Ascending aorta (tissue), 2 donors: ENCODE results near the gene CNKSR3. TPM values are rescaled to one million over a fixed set of nuclear protein-coding genes. Genes with fewer than 3 reads are reported as not detected.

Experiments
- DNase-seq, 2 donors: peaks; one replicate each; pipeline ENCODE4 v3.0.0-alpha.2; 2019; ENCODE audit warnings: low spot score in 2 of 2
- H3K27ac ChIP-seq, 2 donors: fragments of 200-600 bp; sonication (generic); one replicate each; pipeline ENCODE4 v1.5.1; 2016 to 2017; ENCODE audit warnings: mild to moderate bottlenecking in 1 of 2
- H3K27me3 ChIP-seq: fragments of 200-600 bp; sonication (generic); one replicate; pipeline ENCODE4 v1.5.1; 2017
- H3K36me3 ChIP-seq, 2 donors: fragments of 200-600 bp; sonication (generic); one replicate each; pipeline ENCODE4 v1.5.1; 2016
- H3K4me1 ChIP-seq, 2 donors: fragments of 200-600 bp; sonication (generic); one replicate each; pipeline ENCODE4 v1.5.1; 2016 to 2017; ENCODE audit warnings: mild to moderate bottlenecking in 1 of 2
- H3K4me3 ChIP-seq, 2 donors: fragments of 200-600 bp; sonication (generic); one replicate each; pipeline ENCODE4 v1.5.1; 2016 to 2017; ENCODE audit warnings: mild to moderate bottlenecking in 1 of 2
- H3K9me3 ChIP-seq, 2 donors: fragments of 200-600 bp; sonication (generic); one replicate each; pipeline ENCODE4 v1.5.1; 2016
- CTCF ChIP-seq, 3 experiments: fragments of 200-600 bp in 2 of 3; fragments of 450-650 bp in 1 of 3; sonication (generic) in 2 of 3; IDR thresholded peaks; one replicate each; pipeline ENCODE4 v1.5.1; 2016 to 2019; ENCODE audit warnings: antibody characterized with exemption in 3 of 3, mild to moderate bottlenecking in 1 of 3, moderate library complexity in 1 of 3
- intact Hi-C: fragments of 100-400 bp; cut with DNase I; formaldehyde crosslinking; loops from one replicate; pipeline ENCODE4 v1.15.1; 2023
- total RNA-seq: library from RNA; depleted of rRNA; stranded (reverse); fragments of >200 nt; gene quantifications from one replicate; pipeline ENCODE4 v1.1.0, GENCODE V29; 2016

The CNKSR3 gene
- total RNA-seq, 1 donor from 2014 or later = 9.7 TPM

GRCh38 chr6:154435400-154435945 lies 75.0 kb downstream of the CNKSR3 start:
- peaks cover 0 to 28% of the 10 kb centered on the region in 2 donors for H3K4me1 ChIP-seq

GRCh38 chr6:154434662-154435061 lies 75.8 kb downstream of the CNKSR3 start:
- no peaks in the 10 kb centered on the region for H3K9me3 ChIP-seq
- peak overlapping the region in 1 of 2 donors; percentile 24 for H3K27ac ChIP-seq
- TF ChIP-seq CTCF (IDR thresholded peaks at IDR 0.05) = no peak
- DNase-seq = no peak
- no peak overlapping the region for H3K4me3 ChIP-seq
- intact Hi-C loops = no loop called here
- peaks cover 0 to 28% of the 10 kb centered on the region in 2 donors for H3K4me1 ChIP-seq
- H3K36me3 ChIP-seq = peaks cover 0 to 10% of the 10 kb centered on the region in 2 donors
- H3K27me3 ChIP-seq = no peaks in the 10 kb centered on the region

More at GRCh38 chr6:154435400-154435945, 75.0 kb downstream of the CNKSR3 start:
- no peaks in the 10 kb centered on the region for H3K27me3 ChIP-seq
- peaks cover 0 to 6% of the 10 kb centered on the region in 2 donors for H3K36me3 ChIP-seq
- intact Hi-C loops = no loop called here
- no peak overlapping the region for H3K4me3 ChIP-seq
- H3K9me3 ChIP-seq = no peaks in the 10 kb centered on the region
- no peak for TF ChIP-seq CTCF (IDR thresholded peaks at IDR 0.05)
- H3K27ac ChIP-seq = peak overlapping the region; percentile 24 to 37
- no peak for DNase-seq

- Histone ChIP-seq H3K9me3 (no peaks in the 10 kb centered on the region), H3K27ac (peak overlapping the region; percentile 76 to 78), H3K27me3 (no peaks in the 10 kb centered on the region), H3K4me3 (no peak overlapping the region), H3K4me1 (peaks cover 0 to 21% of the 10 kb centered on the region in 2 donors), H3K36me3 (peaks cover 0 to 19% of the 10 kb centered on the region in 2 donors)
- TF ChIP-seq CTCF (IDR thresholded peaks at IDR 0.05) = no peak
- intact Hi-C loops = loop anchor here (2.0 kb wide), 1 partner anchor 23 kb away; no protein-coding TSS in a partner anchor
- no peak for DNase-seq
Observed at GRCh38 chr6:154433477-154434241, 76.8 kb downstream of the CNKSR3 start.

GRCh38 chr6:154432533-154433476 lies 77.7 kb downstream of the CNKSR3 start:
- no peak for DNase-seq
- H3K4me3 ChIP-seq = no peak overlapping the region
- H3K36me3 ChIP-seq = peaks cover 0 to 19% of the 10 kb centered on the region in 2 donors
- H3K27me3 ChIP-seq = no peaks in the 10 kb centered on the region
- intact Hi-C loops = loop anchor here (2.0 kb wide), 1 partner anchor 22 kb away; no protein-coding TSS in a partner anchor
- TF ChIP-seq CTCF (IDR thresholded peaks at IDR 0.05) = no peak
- no peaks in the 10 kb centered on the region for H3K9me3 ChIP-seq
- peak overlapping the region; percentile 76 to 78 for H3K27ac ChIP-seq
- H3K4me1 ChIP-seq = peaks cover 0 to 28% of the 10 kb centered on the region in 2 donors

- H3K27me3 ChIP-seq = no peaks in the 10 kb centered on the region
- intact Hi-C loops = no loop called here
- H3K9me3 ChIP-seq = no peaks in the 10 kb centered on the region
- no peak overlapping the region for H3K4me3 ChIP-seq
- DNase-seq = no peak
- peaks cover 0 to 20% of the 10 kb centered on the region in 2 donors for H3K36me3 ChIP-seq
- peaks cover 0 to 40% of the 10 kb centered on the region in 2 donors for H3K4me1 ChIP-seq
- no peak for TF ChIP-seq CTCF (IDR thresholded peaks at IDR 0.05)
- H3K27ac ChIP-seq = peak overlapping the region; percentile 58 to 62
Observed at GRCh38 chr6:154430481-154430919, 80.0 kb downstream of the CNKSR3 start.
